Right renal cortex interstitium (tissue), 3 donors: ENCODE data around the gene XKR7. TPM values are rescaled to one million over a fixed set of nuclear protein-coding genes. Genes with fewer than 3 reads are reported as not detected.
A peak's percentile ranks its signal among the peaks of the same experiment; 100 is the strongest.
"Not testable (repeated sequence)": the region's sequence is repeated elsewhere in the genome, so short reads cannot be mapped to it uniquely, and the experiment has no call there.

Source experiments
- DNase-seq, 3 donors: peaks; one replicate each; pipeline ENCODE4 v3.0.0-alpha.2; 2013; ENCODE audit warnings: low read depth in 3 of 3, low spot score in 2 of 3
- polyA plus RNA-seq, 3 donors: library from polyadenylated mRNA; unstranded; fragments of 120-200 nt; gene quantifications; one replicate each; pipeline ENCODE4 v1.2.1, GENCODE V29; 2013; ENCODE audit not compliant: insufficient read length in 3 of 3

Gene XKR7
- under 1 TPM; 0.24 to 0.33 (median 0.26) TPM for polyA plus RNA-seq

GRCh38 chr20:31967830-31968249, at the start of gene XKR7:
TSS of gene XKR7 (plus strand) at chr20:31968151. CDS start at chr20:31968176, 25 bp downstream.
- DNase-seq = no peak

GRCh38 chr20:31918466-31919105, 49.4 kb upstream of the XKR7 start:
- no peak for DNase-seq

GRCh38 chr20:31919410-31920155, 48.4 kb upstream of the XKR7 start:
- DNase-seq = no peak

- DNase-seq = no peak
Measured at GRCh38 chr20:31920275-31920855, 47.6 kb upstream of the XKR7 start.

- not testable (repeated sequence) for DNase-seq
Measured at GRCh38 chr20:31921480-31921879, 46.5 kb upstream of the XKR7 start.

GRCh38 chr20:31922181-31922580, 45.8 kb upstream of the XKR7 start:
- DNase-seq = no peak

GRCh38 chr20:31922588-31922987, 45.4 kb upstream of the XKR7 start:
- no peak for DNase-seq

- DNase-seq = peak in 1 of 3 donors; percentile 8
Measured at GRCh38 chr20:31923388-31924331, 44.3 kb upstream of the XKR7 start.

- DNase-seq = no peak
Measured at GRCh38 chr20:31924561-31924960, 43.4 kb upstream of the XKR7 start.

GRCh38 chr20:31925631-31926030, 42.3 kb upstream of the XKR7 start:
- DNase-seq = no peak

GRCh38 chr20:31926493-31926892, 41.5 kb upstream of the XKR7 start:
- no peak for DNase-seq

- no peak for DNase-seq
Measured at GRCh38 chr20:31927627-31928159, 40.3 kb upstream of the XKR7 start.

- not testable (repeated sequence) for DNase-seq
Measured at GRCh38 chr20:31929631-31930030, 38.3 kb upstream of the XKR7 start.

- no peak for DNase-seq
Measured at GRCh38 chr20:31930779-31931178, 37.2 kb upstream of the XKR7 start.

- DNase-seq = no peak
Measured at GRCh38 chr20:31933698-31934097, 34.3 kb upstream of the XKR7 start.

- DNase-seq = no peak
Measured at GRCh38 chr20:31934491-31934890, 33.5 kb upstream of the XKR7 start.

- DNase-seq = no peak
Measured at GRCh38 chr20:31934968-31935764, 32.8 kb upstream of the XKR7 start.

- DNase-seq = no peak
Measured at GRCh38 chr20:31936420-31936819, 31.5 kb upstream of the XKR7 start.

GRCh38 chr20:31937820-31938219, 30.1 kb upstream of the XKR7 start:
- no peak for DNase-seq

- DNase-seq = no peak
Measured at GRCh38 chr20:31939661-31940060, 28.3 kb upstream of the XKR7 start.
